Fibroblast of the aortic adventitia (primary cell): ENCODE data around the gene MAP3K14. TPM values are rescaled to one million over a fixed set of nuclear protein-coding genes. Genes with fewer than 3 reads are reported as not detected.
A peak's percentile ranks its signal among the peaks of the same experiment; 100 is the strongest.

ENCODE experiments used
- DNase-seq: peaks from one replicate; pipeline ENCODE4 v3.0.0-alpha.2; 2010; ENCODE audit warnings: low read depth
- H3K4me3 ChIP-seq: 2 replicates; pipeline ENCODE4 v1.5.1; 2011; ENCODE audit warnings: low read depth, mild to moderate bottlenecking, control low read depth, low read length, moderate library complexity
- CTCF ChIP-seq: IDR thresholded peaks from 2 replicates; pipeline ENCODE4 v1.5.1; 2011; ENCODE audit warnings: mild to moderate bottlenecking, low read length, control low read depth, inconsistent platforms; ENCODE audit not compliant: insufficient read depth
- total RNA-seq: library from RNA; depleted of rRNA; stranded (reverse); fragments of >200 nt; gene quantifications from 2 replicates; pipeline ENCODE4 v1.2.3, GENCODE V29; 2012; ENCODE audit warnings: low replicate concordance

MAP3K14 gene
- total RNA-seq, 1 donor, result 3.3 TPM

- no peak overlapping the region for H3K4me3 ChIP-seq
- peak; percentile 93 for DNase-seq
- TF ChIP-seq CTCF, result no peak
Measured at GRCh38 chr17:45265821-45266220, 51.0 kb downstream of the MAP3K14 start.

- DNase-seq, result no peak
- TF ChIP-seq CTCF, result no peak
- H3K4me3 ChIP-seq, result no peak overlapping the region
Measured at GRCh38 chr17:45264988-45265387, 51.8 kb downstream of the MAP3K14 start.

GRCh38 chr17:45264430-45264829 is 52.4 kb downstream of the MAP3K14 start:
- no peak overlapping the region for H3K4me3 ChIP-seq
- no peak for DNase-seq
- TF ChIP-seq CTCF, result no peak

DNA sequence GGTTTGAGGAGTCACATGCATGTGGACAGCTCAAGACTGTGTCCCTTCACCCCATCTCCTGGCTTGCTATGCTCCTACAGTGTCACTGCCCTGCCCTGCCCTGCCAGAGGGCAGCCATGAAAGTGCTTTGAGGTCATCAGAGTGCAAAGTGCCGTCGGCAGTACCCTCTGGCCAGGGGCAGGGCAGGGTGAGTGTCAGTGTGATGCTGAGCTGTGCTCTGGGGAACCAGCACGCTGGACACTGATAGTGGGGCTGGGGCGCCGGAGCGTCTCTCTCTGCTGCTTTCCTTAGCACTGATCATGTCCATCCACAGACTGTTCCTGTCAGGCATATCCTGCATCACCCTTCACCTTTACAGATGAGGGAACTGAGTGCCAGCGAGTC is 53.4 kb downstream of the MAP3K14 start:
- no peak overlapping the region for H3K4me3 ChIP-seq
- TF ChIP-seq CTCF, result no peak
- no peak for DNase-seq

- no peak for DNase-seq
- TF ChIP-seq CTCF, result no peak
- no peak overlapping the region for H3K4me3 ChIP-seq
Measured at GRCh38 chr17:45262516-45263476, 54.0 kb downstream of the MAP3K14 start.

DNA sequence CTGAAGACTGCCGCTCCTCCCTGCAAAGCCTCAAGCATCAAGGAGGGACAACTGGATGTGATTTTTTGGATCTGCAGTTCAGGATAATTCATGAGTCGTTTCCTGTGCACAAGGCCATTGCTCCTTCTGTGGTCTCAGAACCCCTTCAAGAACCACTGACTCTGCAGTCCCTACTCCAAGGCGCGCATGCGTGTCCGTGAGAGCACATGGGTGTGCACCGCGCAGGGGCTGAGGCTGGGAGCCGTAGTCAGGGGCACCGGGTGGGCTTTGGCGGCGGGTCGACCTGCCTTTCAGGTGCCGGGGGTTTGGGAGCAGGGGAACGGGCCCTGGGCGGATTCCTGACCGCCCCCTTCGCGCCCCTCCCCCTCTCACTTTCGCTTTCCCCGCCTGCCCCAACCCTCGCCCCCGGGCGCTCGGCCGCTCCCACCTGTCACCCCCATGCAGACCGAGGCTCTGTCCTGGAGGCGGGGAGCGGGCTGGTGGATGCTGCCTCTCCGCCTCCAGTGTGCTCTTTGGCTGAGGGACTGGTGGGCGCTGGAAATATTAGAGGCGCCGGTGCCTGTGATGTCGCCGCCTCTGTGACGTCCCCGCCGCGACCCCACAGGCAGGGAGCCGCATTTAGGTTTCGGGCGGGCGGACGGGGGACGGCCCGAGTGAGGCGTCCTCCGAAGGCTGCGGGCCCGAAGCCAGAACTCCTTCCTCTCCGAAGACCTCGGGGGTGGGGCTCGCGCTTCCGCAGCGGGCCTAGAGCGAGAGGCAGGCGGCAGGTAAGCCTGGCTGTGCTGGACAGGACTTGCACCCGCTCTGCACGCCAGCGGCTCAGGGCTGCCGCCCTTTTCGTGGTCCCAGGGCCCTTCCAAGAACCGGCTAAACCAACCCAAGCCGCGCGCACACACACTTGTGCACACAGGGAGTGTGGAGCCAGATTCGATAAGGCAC is 55.0 kb downstream of the MAP3K14 start, which contains the start of gene SPATA32:
Gene SPATA32 (minus strand): TSS at position 518 of the 939 bp plus-strand sequence. CDS start 78 bp downstream, at position 440.
- DNase-seq, result peak; percentile 24
- no peak for TF ChIP-seq CTCF
- peak within 1 kb of the TSS; percentile 58 for H3K4me3 ChIP-seq
